NCI-H69 (cell line): ENCODE measurements around the gene HINFP.

Experiments used
- DNase-seq: peaks from one replicate; lab custom pipeline; 2025; lab: John Stamatoyannopoulos, UW

The HINFP gene

GRCh38 chr11:119121008-119121810, at the start of gene HINFP:
TSS of gene HINFP (plus strand) at chr11:119121580. CDS start at chr11:119126945, 5,365 bp downstream.
- DNase-seq: peak; percentile 100

DNA sequence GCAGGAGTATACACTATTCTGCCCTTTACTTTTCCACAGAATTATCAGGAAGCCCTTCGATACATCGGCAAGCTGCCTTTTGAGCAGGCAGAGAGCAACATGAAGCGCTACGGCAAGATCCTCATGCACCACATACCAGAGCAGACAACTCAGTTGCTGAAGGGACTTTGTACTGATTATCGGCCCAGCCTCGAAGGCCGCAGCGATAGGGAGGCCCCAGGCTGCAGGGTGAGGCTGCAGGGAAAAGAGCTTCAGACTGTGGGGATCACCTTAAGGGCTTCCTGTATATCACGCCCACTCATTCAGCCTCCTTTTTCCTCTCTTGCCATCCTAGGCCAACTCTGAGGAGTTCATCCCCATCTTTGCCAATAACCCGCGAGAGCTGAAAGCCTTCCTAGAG, 43.5 kb upstream of the HINFP start:
- no peak for DNase-seq

- DNase-seq: no peak
Observed at GRCh38 chr11:119078675-119079420, 42.5 kb upstream of the HINFP start.

DNA sequence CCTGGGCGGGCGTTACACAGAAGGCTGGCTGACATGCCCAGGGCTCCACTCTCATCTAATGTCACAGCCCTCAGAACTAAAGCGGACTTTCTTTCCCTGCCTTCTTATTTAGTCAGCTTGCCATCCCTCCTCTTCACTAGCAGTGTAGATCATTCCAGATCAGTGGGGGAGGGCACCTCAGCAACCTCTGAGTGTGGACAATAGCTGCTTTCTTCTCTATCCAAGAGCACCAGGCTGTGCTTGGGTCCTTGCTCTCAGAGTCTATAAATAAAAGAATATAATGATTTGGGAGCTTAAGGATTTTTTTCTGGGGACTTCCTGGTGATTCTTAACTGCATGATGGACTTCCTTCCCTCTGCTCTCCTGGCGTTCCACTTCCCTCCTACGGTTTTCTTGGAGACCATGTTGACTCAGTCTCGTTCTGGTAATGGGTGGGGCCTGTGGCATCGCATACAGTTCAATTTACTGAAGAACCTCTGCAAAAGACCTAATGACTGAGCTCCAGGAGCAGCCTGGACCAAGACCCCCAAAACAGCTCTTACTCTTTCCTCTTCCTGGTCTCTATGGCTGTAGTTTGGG, 39.6 kb upstream of the HINFP start:
- DNase-seq: no peak

- DNase-seq: peak; percentile 97
Observed at GRCh38 chr11:119084663-119085436, 36.5 kb upstream of the HINFP start, which contains the start of gene HMBS. TSS of gene HMBS (plus strand) at chr11:119084881. CDS start at chr11:119085034, 153 bp downstream.

- DNase-seq: no peak
Observed at GRCh38 chr11:119085437-119085847, 35.9 kb upstream of the HINFP start.

DNA sequence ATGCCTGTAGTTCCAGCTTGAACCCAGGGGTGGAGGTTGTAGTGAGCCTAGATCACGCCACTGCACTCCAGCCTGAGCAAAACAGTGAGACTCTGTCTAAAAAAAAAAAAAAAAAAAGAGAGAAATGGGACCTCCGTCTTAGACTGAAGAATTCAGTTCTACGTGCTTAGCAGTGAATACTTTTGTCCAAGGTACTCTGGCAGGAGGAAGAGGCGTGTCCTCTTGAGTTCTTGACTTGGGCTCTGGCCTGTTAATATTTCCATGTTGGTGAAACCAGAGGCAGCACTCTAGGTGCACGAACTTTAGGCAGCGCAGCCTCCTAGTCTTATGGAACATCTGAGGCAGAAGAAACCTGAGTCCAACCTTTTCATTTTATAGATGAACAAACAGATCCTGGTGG, 34.3 kb upstream of the HINFP start:
- DNase-seq: no peak

DNA sequence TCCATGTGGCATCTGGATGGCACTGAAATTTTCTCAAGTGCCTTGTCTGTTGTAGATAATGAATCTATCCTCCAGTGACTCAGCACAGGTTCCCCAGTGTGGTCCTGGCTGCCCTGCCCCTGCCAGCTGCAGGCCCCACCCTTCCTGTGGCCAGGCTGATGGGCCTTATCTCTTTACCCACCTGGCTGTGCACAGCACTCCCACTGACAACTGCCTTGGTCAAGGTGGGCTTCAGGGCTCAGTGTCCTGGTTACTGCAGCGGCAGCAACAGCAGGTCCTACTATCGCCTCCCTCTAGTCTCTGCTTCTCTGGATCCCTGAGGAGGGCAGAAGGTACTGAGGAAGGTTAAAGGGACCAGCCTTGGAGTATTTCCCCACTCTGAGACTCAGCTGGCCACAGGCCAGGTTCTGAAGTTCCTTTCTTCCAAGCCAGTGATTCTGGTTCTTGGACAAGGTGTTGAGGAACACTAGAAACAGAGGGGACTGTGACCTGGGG, 33.6 kb upstream of the HINFP start:
- peak; percentile 18 for DNase-seq

DNA sequence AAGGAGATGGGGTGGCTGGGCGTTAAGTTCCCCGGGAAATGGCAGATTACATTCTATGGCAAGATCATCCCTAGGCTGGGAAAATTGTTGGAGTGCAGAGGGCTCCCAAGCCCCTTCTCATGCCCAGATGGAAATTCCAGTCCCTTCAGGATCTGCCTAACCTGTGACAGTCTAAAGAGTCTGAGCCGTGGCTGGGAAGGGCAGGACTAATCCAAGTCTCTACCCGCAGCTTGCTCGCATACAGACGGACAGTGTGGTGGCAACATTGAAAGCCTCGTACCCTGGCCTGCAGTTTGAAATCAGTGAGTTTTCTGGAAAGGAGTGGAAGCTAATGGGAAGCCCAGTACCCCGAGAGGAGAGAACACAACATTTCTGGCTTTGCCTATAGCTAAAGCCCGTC, 33.0 kb upstream of the HINFP start:
- no peak for DNase-seq

DNA sequence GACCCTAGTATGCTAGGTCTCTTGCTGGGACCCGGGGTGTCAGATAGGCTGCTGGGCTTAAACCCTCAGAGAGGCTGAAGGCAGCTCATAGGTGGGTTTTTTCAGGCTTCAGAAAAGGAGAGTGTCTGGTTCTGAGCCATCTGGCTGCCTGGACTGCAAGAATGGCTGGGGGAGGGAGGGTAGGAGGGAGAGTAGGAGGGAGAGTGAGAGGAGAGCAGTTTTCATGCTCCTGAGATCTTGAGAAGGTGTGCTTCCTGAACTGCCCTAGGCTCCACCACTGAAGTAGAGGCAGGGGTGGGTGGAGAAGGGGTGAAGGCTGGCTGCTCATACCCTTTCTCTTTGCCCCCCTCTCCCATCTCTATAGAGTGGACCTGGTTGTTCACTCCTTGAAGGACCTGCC, 32.1 kb upstream of the HINFP start:
- DNase-seq: no peak

GRCh38 chr11:119091178-119091577, 30.2 kb upstream of the HINFP start:
- DNase-seq: peak; percentile 42

GRCh38 chr11:119091966-119092879, 29.2 kb upstream of the HINFP start:
- peak; percentile 40 for DNase-seq

DNA sequence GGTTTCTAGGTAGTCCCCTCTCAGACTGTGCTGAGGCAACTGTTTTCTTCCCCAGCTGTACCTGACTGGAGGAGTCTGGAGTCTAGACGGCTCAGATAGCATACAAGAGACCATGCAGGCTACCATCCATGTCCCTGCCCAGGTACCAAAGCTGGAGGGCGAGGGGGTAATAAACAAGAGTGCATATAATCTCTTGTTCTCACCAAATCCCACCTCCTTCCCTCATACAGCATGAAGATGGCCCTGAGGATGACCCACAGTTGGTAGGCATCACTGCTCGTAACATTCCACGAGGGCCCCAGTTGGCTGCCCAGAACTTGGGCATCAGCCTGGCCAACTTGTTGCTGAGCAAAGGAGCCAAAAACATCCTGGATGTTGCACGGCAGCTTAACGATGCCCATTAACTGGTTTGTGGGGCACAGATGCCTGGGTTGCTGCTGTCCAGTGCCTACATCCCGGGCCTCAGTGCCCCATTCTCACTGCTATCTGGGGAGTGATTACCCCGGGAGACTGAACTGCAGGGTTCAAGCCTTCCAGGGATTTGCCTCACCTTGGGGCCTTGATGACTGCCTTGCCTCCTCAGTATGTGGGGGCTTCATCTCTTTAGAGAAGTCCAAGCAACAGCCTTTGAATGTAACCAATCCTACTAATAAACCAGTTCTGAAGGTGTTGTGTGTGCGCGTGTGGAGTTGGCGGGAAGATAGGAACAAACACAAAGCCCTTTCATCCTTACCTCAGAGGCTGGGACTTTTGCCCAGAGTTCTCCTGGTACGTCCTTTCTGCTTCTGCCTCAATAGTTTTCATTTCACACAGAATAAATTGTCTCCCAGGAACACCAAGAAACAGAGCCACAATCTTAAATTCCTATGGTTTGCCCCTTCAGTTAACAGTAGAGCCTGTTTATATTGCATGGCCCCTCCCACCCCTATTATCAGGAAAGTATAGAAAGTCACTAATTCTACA, 28.2 kb upstream of the HINFP start:
- peak; percentile 37 for DNase-seq

DNA sequence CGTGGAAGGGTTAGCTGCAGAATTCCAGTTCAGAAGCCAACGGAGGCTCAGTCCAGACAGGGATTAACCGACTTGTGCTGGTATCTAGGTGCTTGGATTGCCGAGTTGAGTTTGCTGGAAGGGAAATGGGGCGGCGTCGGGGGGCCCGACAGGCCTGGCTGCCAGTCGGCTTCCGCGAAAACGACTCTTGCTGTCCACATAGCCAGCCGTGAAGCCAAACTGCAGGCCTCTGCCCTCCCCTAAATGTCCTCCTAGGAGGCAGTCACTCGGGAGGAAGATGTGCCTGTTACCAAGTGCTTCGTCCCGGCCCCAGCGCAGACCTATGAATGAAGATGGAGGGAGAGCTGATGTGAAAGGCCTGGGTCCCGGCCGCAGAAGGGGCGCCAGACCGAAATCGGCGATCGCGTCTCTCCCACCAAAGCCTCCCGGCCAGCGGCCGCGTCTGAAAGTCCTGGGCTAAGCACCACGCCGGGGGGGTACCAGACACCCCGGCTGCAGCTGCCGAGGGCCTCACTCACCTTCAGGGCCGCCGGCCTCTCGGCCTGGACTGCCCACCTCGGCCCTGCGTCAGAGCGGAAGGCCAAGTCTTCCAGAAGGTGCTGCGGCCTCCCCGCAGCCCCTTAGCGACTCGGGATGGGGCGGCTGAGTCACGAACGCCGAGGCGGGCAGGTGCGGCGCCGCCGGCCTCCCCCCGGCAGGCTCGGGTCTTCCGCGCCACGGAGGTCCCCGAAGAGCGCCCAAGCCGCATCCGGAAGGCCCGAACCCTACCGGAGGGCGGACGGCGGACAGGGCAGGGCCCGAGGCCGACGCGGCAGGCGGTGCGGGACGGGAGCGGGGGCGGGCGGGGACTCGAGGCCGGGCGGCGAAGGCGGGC, 27.2 kb upstream of the HINFP start:
- peak; percentile 64 for DNase-seq

DNA sequence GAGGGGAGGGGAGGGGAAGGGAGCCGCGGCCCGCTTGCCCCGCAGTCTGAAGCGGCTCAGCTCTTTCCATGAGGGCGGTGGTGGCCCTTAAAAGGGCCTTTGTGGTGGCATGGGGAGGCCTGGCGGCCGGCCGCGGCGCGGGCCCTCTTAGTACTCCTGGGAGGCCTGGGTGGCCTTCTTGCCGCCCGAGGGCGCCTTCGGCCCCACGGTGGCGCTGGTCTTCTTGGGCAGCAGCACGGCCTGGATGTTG, 26.6 kb upstream of the HINFP start:
- no peak for DNase-seq

DNA sequence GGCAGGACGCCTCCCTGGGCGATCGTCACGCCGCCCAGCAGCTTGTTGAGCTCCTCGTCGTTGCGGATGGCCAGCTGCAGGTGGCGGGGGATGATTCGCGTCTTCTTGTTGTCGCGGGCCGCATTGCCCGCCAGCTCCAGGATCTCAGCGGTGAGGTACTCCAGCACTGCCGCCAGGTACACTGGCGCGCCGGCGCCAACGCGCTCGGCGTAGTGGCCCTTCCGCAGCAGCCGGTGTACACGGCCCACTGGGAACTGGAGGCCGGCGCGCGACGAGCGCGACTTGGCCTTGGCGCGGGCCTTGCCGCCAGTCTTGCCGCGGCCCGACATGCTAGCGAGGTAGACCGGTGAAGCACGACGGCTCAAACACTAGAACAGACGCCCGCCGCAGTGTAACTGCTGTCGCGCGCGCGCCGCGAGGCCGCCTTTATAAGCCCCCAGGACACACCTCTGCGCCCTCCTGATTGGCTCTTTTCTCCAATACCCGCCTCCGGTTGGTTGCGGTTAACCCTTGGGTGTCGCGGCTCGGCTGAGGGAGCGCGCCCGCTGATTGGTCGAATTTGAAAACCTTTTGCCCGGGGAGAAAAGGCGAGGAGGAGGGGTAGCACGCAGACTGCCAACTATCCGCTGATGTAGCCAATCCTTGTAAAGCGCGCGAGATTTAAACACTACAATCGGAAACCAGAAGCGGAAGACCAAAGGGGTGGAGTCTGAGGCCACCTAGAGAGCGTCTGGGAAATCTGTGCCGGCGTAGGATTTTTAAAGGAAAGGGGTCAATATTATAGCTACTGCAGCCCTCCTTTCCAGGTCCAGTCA, 26.1 kb upstream of the HINFP start:
- DNase-seq: peak; percentile 100

DNA sequence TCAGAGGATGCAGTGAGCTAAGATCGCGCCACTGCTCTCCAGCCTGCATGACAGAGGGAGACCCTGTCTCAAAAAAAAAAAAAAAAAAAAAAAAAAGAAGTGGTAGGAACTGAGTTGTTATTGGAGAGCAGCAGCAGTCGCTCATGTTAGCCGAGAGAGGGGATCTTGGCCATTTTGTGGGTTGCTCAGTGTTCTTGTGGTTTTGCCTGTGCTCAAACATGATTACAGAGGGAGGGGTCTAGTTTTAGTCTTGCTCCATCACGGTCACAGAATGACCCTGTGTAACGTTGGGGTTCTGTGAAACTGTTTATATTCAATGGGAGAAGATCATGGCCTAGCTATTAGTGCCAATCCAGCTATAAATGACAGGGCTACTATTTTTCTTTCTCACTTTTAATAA, 21.7 kb upstream of the HINFP start:
- DNase-seq: no peak
